Fibroblast of skin of scalp (primary cell): Measurements from ENCODE around the gene RAF1. TPM values are rescaled to one million over a fixed set of nuclear protein-coding genes. Genes with fewer than 3 reads are reported as not detected.
"Not testable (repeated sequence)": the region's sequence is repeated elsewhere in the genome, so short reads cannot be mapped to it uniquely, and the experiment has no call there.

Experiments
- DNase-seq: peaks from one replicate; pipeline ENCODE4 v3.0.0-alpha.2; 2013
- polyA plus RNA-seq, 2 experiments: library from polyadenylated mRNA; unstranded; fragments of 120-200 nt; gene quantifications; one replicate each; pipeline ENCODE4 v1.2.1, GENCODE V29; 2013; ENCODE audit not compliant: insufficient read length in 2 of 2

RAF1 gene
- polyA plus RNA-seq (2013, experiment 1 of 2; ENCODE audit: insufficient read length) = 80.4 TPM
- 81.6 TPM for polyA plus RNA-seq (2013, experiment 2 of 2; ENCODE audit: insufficient read length)

DNA sequence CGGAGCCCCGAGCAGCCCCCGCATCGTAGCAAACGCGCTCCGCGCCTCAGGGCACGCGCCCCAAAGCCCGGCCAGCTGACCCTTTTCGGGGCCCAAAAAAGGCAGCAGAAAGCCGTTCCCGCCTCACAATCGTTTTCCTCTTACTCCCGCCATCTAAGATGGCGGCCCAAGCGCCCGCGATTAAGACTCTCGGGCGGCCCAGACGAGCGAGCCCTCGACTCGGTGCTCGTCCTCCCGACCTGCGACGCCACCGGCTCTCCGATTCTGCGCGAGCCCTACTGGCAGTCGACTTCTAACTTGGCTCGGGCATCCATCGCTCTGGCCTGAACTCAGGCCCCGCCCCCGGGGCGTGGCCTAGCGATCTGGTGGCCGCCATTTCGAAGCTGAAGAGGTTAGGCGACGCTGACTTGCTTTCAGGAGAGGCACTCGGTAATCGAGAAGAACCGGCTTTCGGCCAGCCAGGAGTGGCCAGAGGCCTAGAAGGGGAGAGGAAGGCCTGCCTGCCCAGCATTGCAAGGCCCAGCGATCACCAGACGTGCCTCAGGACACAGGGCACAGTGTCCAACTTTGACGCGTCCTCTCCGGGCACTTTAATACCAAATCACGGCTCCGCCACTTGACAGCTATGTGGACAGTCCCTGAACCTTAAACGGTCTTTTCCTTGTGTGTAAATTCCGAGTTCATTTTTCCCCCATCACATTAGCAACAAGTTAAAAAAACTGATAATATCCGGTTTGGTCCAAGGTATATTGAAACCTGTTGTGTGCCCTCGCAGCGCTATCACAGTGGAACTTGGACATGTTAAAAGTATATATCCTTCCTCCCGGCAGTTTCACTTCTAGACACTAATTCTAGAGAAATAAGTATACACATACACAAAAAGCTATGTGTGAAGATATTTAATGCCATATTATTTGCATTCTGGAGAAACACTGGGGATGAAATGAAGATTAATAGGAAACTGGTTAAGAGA lies at the start of gene RAF1:
TSS of gene RAF1 (minus strand) at position 182 of the 973 bp plus-strand sequence. CDS start 45,396 bp downstream, outside the sequence.
- peak; percentile 98 for DNase-seq

DNA sequence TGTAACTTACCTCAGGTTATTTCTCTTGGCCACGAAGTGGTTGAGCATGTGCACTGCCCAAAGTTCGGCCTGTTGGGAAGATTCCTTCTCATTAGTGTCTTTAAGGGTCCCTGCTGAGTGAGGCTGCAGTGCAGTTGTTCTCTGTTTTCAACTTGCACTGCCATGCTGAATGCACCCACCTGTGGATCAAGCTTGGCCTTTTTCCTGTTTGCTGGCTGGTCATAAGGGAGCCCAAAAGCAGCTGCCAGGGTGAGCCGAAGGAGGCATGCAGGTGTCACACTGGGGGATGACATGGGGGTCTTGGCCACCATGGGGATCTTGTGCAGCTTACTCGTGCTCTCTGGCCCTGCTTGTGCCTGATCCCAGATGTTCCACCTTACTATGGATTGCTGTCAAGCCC lies 46.1 kb upstream of the RAF1 start:
- DNase-seq = no peak

DNA sequence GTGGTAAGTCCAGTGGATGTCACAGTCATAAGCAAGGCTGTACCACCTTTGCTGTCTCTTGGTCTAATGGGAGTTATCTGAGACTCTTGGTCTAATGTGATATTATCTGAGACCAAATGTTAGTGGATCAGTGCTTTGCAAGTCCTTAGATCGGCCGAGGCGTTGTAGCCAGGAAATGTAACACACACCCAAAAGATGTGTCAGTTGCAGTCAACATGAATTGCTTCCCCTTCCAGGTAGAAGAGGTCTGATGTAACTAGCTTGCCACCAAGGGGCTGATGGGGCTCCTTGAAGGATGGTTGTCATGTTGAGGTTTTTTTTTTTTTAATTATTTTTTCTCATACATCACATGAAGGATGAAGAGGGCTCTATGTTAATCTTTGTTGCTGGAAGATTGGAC lies 45.4 kb upstream of the RAF1 start:
- DNase-seq = no peak

- peak; percentile 55 for DNase-seq
Measured at GRCh38 chr3:12708584-12709192, 44.8 kb upstream of the RAF1 start.

- no peak for DNase-seq
Measured at GRCh38 chr3:12707449-12707848, 43.5 kb upstream of the RAF1 start.

DNA sequence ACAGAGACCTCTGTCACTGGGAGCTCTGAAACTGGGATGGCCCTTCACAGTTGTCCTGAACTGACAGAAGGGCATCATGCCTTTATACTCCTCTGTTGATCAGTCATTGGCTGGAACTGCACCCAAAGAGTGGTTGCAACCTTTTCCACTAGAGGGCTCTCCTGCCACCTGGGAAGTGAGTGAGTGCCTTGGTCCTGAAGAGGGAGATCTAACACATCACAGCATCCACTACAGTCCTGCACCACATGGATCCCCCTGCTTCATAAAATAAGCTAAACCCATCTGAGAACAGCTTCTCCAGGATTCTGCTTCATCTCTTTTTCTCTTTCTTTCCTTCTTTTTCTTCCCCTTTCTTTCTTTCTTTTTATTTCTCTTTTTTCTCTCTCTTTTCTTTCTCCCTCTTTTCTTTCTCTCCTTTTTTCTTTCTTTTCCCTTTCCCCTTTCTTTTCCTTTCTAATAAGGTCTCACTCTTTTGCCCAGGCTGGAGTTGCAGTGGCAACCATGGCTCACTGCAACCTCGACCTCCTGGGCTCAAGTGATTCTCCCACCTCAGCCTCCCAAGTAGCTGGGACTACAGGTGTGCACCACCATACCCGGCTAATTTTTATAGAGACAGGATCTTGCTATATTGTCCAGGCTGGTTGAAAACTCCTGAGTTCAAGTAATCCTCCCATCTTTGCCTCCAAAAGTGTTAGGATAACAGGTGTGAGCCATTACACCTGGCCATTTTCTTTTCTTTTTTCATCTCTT lies 42.8 kb upstream of the RAF1 start:
- DNase-seq = peak; percentile 79

- DNase-seq = peak; percentile 31
Measured at GRCh38 chr3:12705981-12706380, 42.1 kb upstream of the RAF1 start.

GRCh38 chr3:12705374-12705926 lies 41.5 kb upstream of the RAF1 start:
- DNase-seq = no peak

DNA sequence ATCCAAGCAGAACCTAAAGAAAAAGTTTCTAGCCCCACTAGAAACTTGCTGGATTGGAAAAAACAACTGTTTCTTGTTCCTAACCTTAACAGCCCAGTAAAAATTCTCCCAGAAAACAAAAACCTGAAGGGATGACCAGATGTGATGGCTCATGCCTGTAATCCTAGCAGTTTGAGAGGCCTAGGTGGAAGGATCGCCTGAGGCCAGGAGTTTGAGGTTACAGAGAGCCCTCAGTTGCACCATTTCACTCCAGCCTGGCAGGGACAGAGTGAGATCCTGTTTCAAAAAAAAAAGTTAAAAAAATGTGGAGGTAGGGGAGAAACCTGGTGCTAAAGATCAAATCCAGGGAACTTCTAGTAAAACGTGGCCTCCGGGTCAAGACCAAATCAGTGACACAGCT lies 38.6 kb upstream of the RAF1 start:
- no peak for DNase-seq

- not testable (repeated sequence) for DNase-seq
Measured at GRCh38 chr3:12701601-12702000, 37.7 kb upstream of the RAF1 start.

DNA sequence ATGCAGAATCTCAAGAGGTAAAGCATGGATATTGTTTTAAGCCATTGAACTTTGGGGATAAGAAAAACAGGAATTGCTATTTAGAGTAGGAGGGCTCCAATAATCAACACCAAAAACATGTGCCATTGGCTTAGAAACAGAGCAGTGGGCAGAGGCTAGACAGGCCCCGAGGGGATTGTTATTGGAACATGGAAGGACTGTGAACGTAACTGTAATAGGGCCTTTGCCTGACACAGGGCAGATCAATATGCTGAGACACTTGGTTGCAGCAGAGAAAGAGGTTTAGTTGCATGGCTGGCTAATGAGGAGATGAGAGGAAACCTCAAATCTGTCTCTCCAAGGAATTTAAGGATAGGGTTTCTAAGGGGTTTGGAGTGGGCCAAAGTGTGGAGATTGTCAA lies 36.9 kb upstream of the RAF1 start:
- no peak for DNase-seq

GRCh38 chr3:12695916-12696315 lies 32.0 kb upstream of the RAF1 start:
- no peak for DNase-seq

GRCh38 chr3:12695112-12695511 lies 31.2 kb upstream of the RAF1 start:
- no peak for DNase-seq

- no peak for DNase-seq
Measured at GRCh38 chr3:12692444-12692843, 28.5 kb upstream of the RAF1 start.

DNA sequence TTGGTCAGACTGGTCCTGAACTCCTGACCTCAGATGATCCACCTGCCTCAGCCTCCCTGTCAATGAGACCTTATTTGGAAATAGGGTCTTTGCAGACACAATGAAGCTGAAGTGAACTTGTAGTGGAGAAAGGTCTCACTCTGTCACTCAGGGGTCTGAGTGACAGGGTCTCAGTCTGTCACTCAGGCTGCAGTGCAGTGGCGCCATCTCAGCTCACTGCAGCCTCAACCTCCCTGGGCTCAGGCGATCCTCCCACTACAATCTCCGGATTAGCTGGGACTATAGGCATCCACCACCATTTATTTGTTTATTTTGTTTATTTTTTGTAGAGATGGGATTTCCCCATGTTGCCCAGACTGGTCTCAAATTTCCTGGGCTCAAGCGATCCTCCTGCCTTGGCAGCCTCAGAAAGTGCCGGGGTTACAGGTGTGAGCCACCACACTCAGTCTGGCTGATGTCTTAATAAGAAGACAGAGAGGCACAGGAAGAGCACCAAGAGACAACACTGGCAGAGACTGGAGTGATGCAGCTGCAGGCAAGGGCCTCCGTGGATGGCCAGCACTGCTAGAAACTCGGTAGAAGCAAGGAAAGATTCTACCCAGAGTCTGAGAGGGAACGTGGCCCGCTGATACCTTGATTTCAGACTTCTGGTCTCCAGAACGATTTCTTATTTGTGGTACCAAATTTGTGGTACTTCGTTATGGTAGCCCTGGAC lies 26.2 kb upstream of the RAF1 start:
- DNase-seq = no peak

GRCh38 chr3:12687948-12688347 lies 24.0 kb upstream of the RAF1 start:
- no peak for DNase-seq

- no peak for DNase-seq
Measured at GRCh38 chr3:12686096-12686495, 22.2 kb upstream of the RAF1 start.

GRCh38 chr3:12681943-12682390 lies 18.1 kb upstream of the RAF1 start:
- DNase-seq = peak; percentile 69

DNA sequence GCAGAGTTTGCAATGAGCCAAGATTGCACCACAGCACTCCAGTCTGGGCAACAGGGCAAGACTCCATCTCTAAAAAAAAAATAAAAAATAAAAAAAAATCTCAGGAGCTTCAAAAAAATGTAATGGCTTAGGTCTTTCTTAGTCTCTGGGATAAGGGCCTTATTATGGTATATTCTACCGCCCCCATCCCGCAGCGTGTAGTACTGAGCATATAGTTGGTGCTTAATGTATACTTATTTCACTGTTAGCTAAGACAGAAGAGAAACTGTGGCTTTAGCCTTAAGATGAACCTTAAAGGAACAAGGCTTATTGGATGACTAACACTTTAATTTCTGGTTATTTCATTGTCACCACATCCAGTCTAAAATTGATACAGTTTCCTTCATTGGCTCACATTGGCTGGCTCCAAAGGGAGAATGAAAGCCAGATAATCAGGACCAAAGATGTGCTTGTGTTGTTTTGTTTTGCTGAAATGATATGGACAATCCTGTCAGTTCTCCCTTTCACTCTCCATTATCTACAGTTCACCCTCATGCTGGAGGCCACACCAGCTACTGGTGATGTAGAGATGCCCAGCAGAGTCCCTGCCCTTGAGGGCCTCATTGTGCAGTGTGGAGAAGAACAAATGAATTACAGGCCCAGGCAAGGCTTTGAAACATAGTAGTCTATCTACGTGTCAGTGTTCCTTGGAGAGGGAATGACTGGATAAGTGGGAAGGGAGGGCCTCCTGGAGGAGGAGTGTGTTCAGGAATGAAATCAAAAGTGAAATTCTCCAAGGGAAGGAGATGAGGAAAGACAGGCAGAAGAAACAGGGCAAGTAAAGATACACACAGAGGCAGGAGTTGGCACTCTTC lies 17.4 kb upstream of the RAF1 start:
- DNase-seq = no peak

DNA sequence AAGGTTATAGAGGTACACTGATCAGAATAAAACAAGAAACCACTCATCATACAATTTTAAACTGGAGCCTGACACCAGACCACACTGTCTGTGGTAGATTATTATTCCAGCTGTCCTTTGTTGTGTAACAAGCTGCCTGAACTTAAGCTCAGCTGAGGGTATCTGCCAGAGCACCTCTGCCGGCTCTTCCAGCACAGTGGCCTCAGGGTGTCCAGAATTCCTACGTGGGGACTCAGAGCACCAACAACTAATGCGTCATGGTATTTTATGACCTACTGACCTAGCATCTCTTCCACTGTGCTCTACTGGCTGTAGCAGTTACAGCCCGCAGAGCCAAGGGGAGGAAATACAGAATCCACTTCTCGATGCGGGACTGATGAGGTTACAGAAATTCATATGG lies 15.6 kb upstream of the RAF1 start:
- DNase-seq = peak; percentile 52

GRCh38 chr3:12677616-12678015 lies 13.7 kb upstream of the RAF1 start:
- no peak for DNase-seq
